ENCODE data around the gene DDX23.
"Not testable (repeated sequence)": the region's sequence is repeated elsewhere in the genome, so short reads cannot be mapped to it uniquely, and the experiment has no call there.

The DDX23 gene

GRCh38 chr12:48861111-48861510 is 9.1 kb upstream of the DDX23 start:
- no peak for DNase-seq

GRCh38 chr12:48860236-48860635 is 8.3 kb upstream of the DDX23 start:
- DNase-seq: not testable (repeated sequence)

GRCh38 chr12:48859607-48860006 is 7.6 kb upstream of the DDX23 start:
- no peak for DNase-seq

GRCh38 chr12:48858043-48858442 is 6.1 kb upstream of the DDX23 start:
- DNase-seq: no peak

- no peak for DNase-seq
Measured at GRCh38 chr12:48857278-48857994, 5.5 kb upstream of the DDX23 start.

GRCh38 chr12:48856379-48856778 is 4.4 kb upstream of the DDX23 start:
- DNase-seq: no peak

GRCh38 chr12:48854932-48855331 is 3.0 kb upstream of the DDX23 start:
- DNase-seq: not testable (repeated sequence)

- DNase-seq: no peak
Measured at GRCh38 chr12:48854488-48854887, 2.5 kb upstream of the DDX23 start.

- peak; percentile 90 for DNase-seq
Measured at GRCh38 chr12:48852734-48853688, 1.0 kb upstream of the DDX23 start.

- not testable (repeated sequence) for DNase-seq
Measured at GRCh38 chr12:48842021-48842420, 9.9 kb downstream of the DDX23 start.

GRCh38 chr12:48838048-48838447 is 13.9 kb downstream of the DDX23 start:
- no peak for DNase-seq

GRCh38 chr12:48832321-48833060 is 19.5 kb downstream of the DDX23 start:
- DNase-seq: no peak

- DNase-seq: no peak
Measured at GRCh38 chr12:48831257-48831656, 20.7 kb downstream of the DDX23 start.

GRCh38 chr12:48828841-48829575 is 23.0 kb downstream of the DDX23 start:
- no peak for DNase-seq

GRCh38 chr12:48828293-48828692 is 23.7 kb downstream of the DDX23 start:
- no peak for DNase-seq

- DNase-seq: no peak
Measured at GRCh38 chr12:48827513-48828096, 24.4 kb downstream of the DDX23 start.

- DNase-seq: no peak
Measured at GRCh38 chr12:48827026-48827425, 24.9 kb downstream of the DDX23 start.

- no peak for DNase-seq
Measured at GRCh38 chr12:48826209-48826855, 25.6 kb downstream of the DDX23 start.

GRCh38 chr12:48824905-48825304 is 27.1 kb downstream of the DDX23 start:
- no peak for DNase-seq

- no peak for DNase-seq
Measured at GRCh38 chr12:48824112-48824511, 27.9 kb downstream of the DDX23 start.

GRCh38 chr12:48823281-48823680 is 28.7 kb downstream of the DDX23 start:
- DNase-seq: no peak

GRCh38 chr12:48822711-48823110 is 29.3 kb downstream of the DDX23 start:
- DNase-seq: no peak
